HEK293 (cell line): Measurements from ENCODE around the gene ALG6.

ENCODE experiments used
- CTCF ChIA-PET: fragments of 350-600 bp; formaldehyde crosslinking; extraction: SDS; loops from one replicate; lab custom pipeline; 2021; ENCODE audit warnings: antibody characterized with exemption; lab: Yijun Ruan, JAX
- POLR2A ChIA-PET: fragments of 300-600 bp; formaldehyde crosslinking; extraction: SDS; loops from one replicate; lab custom pipeline; 2020; ENCODE audit warnings: antibody characterized with exemption, inconsistent platforms; lab: Yijun Ruan, JAX
- H3K27ac ChIP-seq: fragments of 200-500 bp; sonication (Bioruptor generic); 2 replicates; pipeline ENCODE4 v1.5.1; 2014; ENCODE audit warnings: low read depth, low read length, control low read depth, inconsistent platforms; ENCODE audit errors: extremely low read depth
- H3K36me3 ChIP-seq, 2 experiments: fragments of 200-500 bp in 1 of 2; sonication (Bioruptor generic) in 1 of 2; 1 replicate in 1 of 2; 2 replicates in 1 of 2; pipeline ENCODE4 v1.5.1; 2014 to 2017; ENCODE audit warnings: inconsistent platforms in 2 of 2, low read length in 2 of 2; ENCODE audit not compliant: control insufficient read depth in 2 of 2, insufficient read depth in 1 of 2
- H3K4me1 ChIP-seq: fragments of 200-500 bp; sonication (Bioruptor generic); 2 replicates; pipeline ENCODE4 v1.5.1; 2014; ENCODE audit warnings: mild to moderate bottlenecking, low read length, inconsistent platforms; ENCODE audit not compliant: control insufficient read depth, insufficient read depth
- H3K4me3 ChIP-seq: 2 replicates; pipeline ENCODE4 v1.5.1; 2011; ENCODE audit warnings: low read depth, mild to moderate bottlenecking, control low read depth, low read length, moderate library complexity
- H3K9me3 ChIP-seq: fragments of 200-500 bp; sonication (Bioruptor generic); 2 replicates; pipeline ENCODE4 v1.5.1; 2014; ENCODE audit warnings: low read depth, low read length, inconsistent platforms; ENCODE audit not compliant: control insufficient read depth, insufficient read depth
- GLI4 ChIP-seq: fragments of 450-650 bp; formaldehyde crosslinking; IDR thresholded peaks from 2 replicates; pipeline ENCODE4 v1.5.1; 2016; ENCODE audit warnings: missing biosample characterization, missing genetic modification characterization
- HOXC10 ChIP-seq: sonication (generic); formaldehyde crosslinking; IDR thresholded peaks from 2 replicates; pipeline ENCODE4 v1.8.1; 2023; ENCODE audit warnings: mild to moderate bottlenecking, missing genetic modification reagents
- KLF7 ChIP-seq: fragments of 450-650 bp; formaldehyde crosslinking; IDR thresholded peaks from 2 replicates; pipeline ENCODE4 v1.5.1; 2016; ENCODE audit warnings: missing biosample characterization, missing genetic modification characterization, borderline replicate concordance
- WT1 ChIP-seq: fragments of 450-650 bp; formaldehyde crosslinking; IDR thresholded peaks from 2 replicates; pipeline ENCODE4 v1.5.1; 2016; ENCODE audit warnings: missing biosample characterization, missing genetic modification characterization
- YY1 ChIP-seq: fragments of 450-650 bp; formaldehyde crosslinking; IDR thresholded peaks from 2 replicates; pipeline ENCODE4 v1.5.1; 2018; ENCODE audit warnings: missing biosample characterization, missing genetic modification characterization
- ZBTB17 ChIP-seq: fragments of 450-650 bp; formaldehyde crosslinking; IDR thresholded peaks from 2 replicates; pipeline ENCODE4 v1.5.1; 2016; ENCODE audit warnings: missing biosample characterization, missing genetic modification characterization
- ZBTB20 ChIP-seq: fragments of 450-650 bp; formaldehyde crosslinking; IDR thresholded peaks from 2 replicates; pipeline ENCODE4 v1.5.1; 2016; ENCODE audit warnings: missing biosample characterization, missing genetic modification characterization
- ZNF132 ChIP-seq: fragments of 450-650 bp; formaldehyde crosslinking; IDR thresholded peaks from 2 replicates; pipeline ENCODE4 v1.5.1; 2017; ENCODE audit warnings: missing biosample characterization, missing genetic modification characterization, borderline replicate concordance
- ZNF138 ChIP-seq: fragments of 450-650 bp; formaldehyde crosslinking; IDR thresholded peaks from 2 replicates; pipeline ENCODE4 v1.5.1; 2016; ENCODE audit warnings: missing biosample characterization, missing genetic modification characterization, borderline replicate concordance
- ZNF155 ChIP-seq: fragments of 450-650 bp; formaldehyde crosslinking; IDR thresholded peaks from 2 replicates; pipeline ENCODE4 v1.5.1; 2016; ENCODE audit warnings: missing biosample characterization, missing genetic modification characterization
- ZNF544 ChIP-seq: fragments of 450-650 bp; formaldehyde crosslinking; IDR thresholded peaks from 2 replicates; pipeline ENCODE4 v1.5.0; 2017; ENCODE audit warnings: missing biosample characterization, missing genetic modification characterization
- ZNF549 ChIP-seq: fragments of 450-650 bp; IDR thresholded peaks from 2 replicates; pipeline ENCODE4 v1.5.1; 2018; ENCODE audit warnings: missing biosample characterization, missing genetic modification characterization, mild to moderate bottlenecking, inconsistent platforms, moderate library complexity
- ZNF596 ChIP-seq: fragments of 450-650 bp; IDR thresholded peaks from 2 replicates; pipeline ENCODE4 v1.5.0; 2018; ENCODE audit warnings: missing biosample characterization, mild to moderate bottlenecking, missing genetic modification characterization, moderate library complexity
- ZNF707 ChIP-seq: fragments of 450-650 bp; formaldehyde crosslinking; IDR thresholded peaks from 2 replicates; pipeline ENCODE4 v1.5.1; 2016; ENCODE audit warnings: missing biosample characterization, missing genetic modification characterization
- ZNF76 ChIP-seq: fragments of 450-650 bp; formaldehyde crosslinking; IDR thresholded peaks from 2 replicates; pipeline ENCODE4; 2016; ENCODE audit warnings: low read depth, missing biosample characterization, missing genetic modification characterization, borderline replicate concordance
- ZNF791 ChIP-seq: fragments of 450-650 bp; formaldehyde crosslinking; IDR thresholded peaks from 2 replicates; pipeline ENCODE4 v1.5.1; 2016; ENCODE audit warnings: missing biosample characterization, missing genetic modification characterization
- ZSCAN16 ChIP-seq: fragments of 450-650 bp; formaldehyde crosslinking; IDR thresholded peaks from 2 replicates; pipeline ENCODE4 v1.5.1; 2016; ENCODE audit warnings: missing biosample characterization, missing genetic modification characterization
- TF ChIP-seq, protein P1 (sequence below): fragments of 450-650 bp; formaldehyde crosslinking; IDR thresholded peaks from 2 replicates; pipeline ENCODE4 v1.5.1; 2017; ENCODE audit warnings: missing biosample characterization, missing genetic modification characterization
- TF ChIP-seq, protein P2 (sequence below): fragments of 450-650 bp; formaldehyde crosslinking; IDR thresholded peaks from 2 replicates; pipeline ENCODE4 v1.5.1; 2016; ENCODE audit warnings: missing biosample characterization, missing genetic modification characterization
- TF ChIP-seq, protein P3 (sequence below): fragments of 450-650 bp; IDR thresholded peaks from 2 replicates; pipeline ENCODE4 v1.5.1; 2018; ENCODE audit warnings: missing biosample characterization, missing genetic modification characterization

ALG6 gene

DNA sequence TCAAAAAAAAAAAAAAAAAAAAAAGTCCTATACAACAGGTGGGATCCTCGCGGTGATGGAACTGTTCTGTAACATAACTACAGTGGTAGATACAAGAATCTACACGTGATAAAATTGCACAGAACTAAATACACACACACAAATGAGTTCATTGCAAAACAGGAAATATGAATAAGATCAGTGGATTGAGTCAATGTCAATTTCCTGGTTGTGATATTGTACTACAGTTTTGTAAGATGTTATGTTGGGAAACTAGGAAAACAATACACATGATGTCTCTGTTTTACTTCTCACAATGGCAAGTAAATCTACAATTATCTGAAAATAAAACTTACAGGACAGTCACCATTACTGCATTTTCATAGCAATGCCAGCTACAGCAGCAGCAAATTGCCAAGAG lies 95.8 kb downstream of the ALG6 start:
- TF ChIP-seq ZNF544 (no peak), ZSCAN16 (tag by site-specific recombination) (no peak), ZNF155 (tag by site-specific recombination) (no peak), WT1 (tag by site-specific recombination) (no peak), ZNF791 (no peak), ZNF138 (no peak), ZBTB20 (tag by site-specific recombination) (no peak), ZNF707 (tag by site-specific recombination) (no peak), ZNF596 (tag by site-specific recombination) (no peak), ZNF132 (tag by site-specific recombination) (no peak), ZBTB17 (tag by site-specific recombination) (no peak), HOXC10 (CRISPR knock-in tag) (no peak)
- TF ChIP-seq, protein P1, sequence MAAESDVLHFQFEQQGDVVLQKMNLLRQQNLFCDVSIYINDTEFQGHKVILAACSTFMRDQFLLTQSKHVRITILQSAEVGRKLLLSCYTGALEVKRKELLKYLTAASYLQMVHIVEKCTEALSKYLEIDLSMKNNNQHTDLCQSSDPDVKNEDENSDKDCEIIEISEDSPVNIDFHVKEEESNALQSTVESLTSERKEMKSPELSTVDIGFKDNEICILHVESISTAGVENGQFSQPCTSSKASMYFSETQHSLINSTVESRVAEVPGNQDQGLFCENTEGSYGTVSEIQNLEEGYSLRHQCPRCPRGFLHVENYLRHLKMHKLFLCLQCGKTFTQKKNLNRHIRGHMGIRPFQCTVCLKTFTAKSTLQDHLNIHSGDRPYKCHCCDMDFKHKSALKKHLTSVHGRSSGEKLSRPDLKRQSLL = no peak
- Histone ChIP-seq H3K36me3 (peaks cover 3% of the 10 kb centered on the region in 2 experiments; a peak in 2 of 3 replicates), H3K27ac (no peak overlapping the region), H3K9me3 (peaks cover 3% of the 10 kb centered on the region), H3K4me3 (no peak overlapping the region), H3K4me1 (no peaks in the 10 kb centered on the region)
- CTCF ChIA-PET = no interaction called here
- POLR2A ChIA-PET = no interaction called here

DNA sequence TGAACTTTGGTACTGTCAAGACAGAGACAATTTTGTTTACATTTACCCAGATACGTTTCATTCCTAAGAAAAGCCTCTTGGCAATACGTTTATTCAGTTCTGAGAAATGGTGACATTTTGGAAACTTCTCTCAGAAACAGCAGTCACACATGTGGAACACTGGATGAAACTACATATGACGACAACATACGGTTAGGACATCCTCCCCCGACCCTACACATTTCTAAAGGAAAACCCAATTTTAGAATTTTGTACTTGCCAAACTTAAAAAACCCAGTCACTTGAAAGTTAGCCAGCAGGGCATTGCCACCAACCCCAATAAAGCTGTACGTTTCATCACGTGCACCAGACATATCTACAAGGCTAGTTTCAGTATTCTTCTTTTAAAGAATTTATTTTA lies 98.8 kb downstream of the ALG6 start:
- Histone ChIP-seq H3K4me1 (no peaks in the 10 kb centered on the region), H3K36me3 (peaks cover 3 to 6% of the 10 kb centered on the region in 2 experiments; a peak in 2 of 3 replicates), H3K4me3 (no peak overlapping the region), H3K9me3 (peaks cover 3% of the 10 kb centered on the region), H3K27ac (no peak overlapping the region)
- ChIA-PET CTCF (interaction anchor here (0.7 to 2.0 kb wide), 3 partner anchors 65 to 779 kb away, joined by 4 to 11 read pairs (median 4); no protein-coding TSS in a partner anchor), POLR2A (no interaction called here)
- TF ChIP-seq YY1 (tag by site-specific recombination) = no peak
- no peak for TF ChIP-seq GLI4 (tag by site-specific recombination)
- no peak for TF ChIP-seq ZNF549 (tag by site-specific recombination)
- TF ChIP-seq, protein P2, sequence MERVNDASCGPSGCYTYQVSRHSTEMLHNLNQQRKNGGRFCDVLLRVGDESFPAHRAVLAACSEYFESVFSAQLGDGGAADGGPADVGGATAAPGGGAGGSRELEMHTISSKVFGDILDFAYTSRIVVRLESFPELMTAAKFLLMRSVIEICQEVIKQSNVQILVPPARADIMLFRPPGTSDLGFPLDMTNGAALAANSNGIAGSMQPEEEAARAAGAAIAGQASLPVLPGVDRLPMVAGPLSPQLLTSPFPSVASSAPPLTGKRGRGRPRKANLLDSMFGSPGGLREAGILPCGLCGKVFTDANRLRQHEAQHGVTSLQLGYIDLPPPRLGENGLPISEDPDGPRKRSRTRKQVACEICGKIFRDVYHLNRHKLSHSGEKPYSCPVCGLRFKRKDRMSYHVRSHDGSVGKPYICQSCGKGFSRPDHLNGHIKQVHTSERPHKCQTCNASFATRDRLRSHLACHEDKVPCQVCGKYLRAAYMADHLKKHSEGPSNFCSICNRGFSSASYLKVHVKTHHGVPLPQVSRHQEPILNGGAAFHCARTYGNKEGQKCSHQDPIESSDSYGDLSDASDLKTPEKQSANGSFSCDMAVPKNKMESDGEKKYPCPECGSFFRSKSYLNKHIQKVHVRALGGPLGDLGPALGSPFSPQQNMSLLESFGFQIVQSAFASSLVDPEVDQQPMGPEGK (tag by site-specific recombination) = no peak
- TF ChIP-seq, protein P3, sequence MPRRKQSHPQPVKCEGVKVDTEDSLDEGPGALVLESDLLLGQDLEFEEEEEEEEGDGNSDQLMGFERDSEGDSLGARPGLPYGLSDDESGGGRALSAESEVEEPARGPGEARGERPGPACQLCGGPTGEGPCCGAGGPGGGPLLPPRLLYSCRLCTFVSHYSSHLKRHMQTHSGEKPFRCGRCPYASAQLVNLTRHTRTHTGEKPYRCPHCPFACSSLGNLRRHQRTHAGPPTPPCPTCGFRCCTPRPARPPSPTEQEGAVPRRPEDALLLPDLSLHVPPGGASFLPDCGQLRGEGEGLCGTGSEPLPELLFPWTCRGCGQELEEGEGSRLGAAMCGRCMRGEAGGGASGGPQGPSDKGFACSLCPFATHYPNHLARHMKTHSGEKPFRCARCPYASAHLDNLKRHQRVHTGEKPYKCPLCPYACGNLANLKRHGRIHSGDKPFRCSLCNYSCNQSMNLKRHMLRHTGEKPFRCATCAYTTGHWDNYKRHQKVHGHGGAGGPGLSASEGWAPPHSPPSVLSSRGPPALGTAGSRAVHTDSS (tag by site-specific recombination) = no peak
- no peak for TF ChIP-seq KLF7 (tag by site-specific recombination)

DNA sequence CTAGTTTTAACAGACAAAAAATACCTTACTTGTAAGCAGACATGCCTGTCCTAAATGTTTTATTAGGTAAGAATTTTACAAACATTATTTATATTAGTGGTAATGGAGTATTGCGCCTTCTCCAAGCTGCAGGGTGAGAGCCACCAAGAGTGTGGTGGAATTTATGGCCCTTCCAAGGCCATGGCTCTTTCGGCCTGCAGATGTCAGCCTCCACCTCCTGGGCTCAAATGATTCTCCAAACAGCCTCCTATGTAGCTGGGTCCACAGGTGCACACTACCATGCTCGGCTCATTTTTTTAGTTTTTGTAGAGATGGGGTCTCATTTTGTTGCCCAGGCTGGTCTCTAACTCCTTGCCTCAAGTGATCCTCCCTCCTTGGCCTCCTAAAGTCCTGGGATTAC lies 99.3 kb downstream of the ALG6 start:
- H3K36me3 ChIP-seq = peaks cover 0 to 2% of the 10 kb centered on the region in 2 experiments; a peak in 2 of 3 replicates
- POLR2A ChIA-PET = no interaction called here
- TF ChIP-seq ZNF76 = no peak

More for the DNA sequence above, 99.3 kb downstream of the ALG6 start:
- Histone ChIP-seq H3K4me1 (no peaks in the 10 kb centered on the region), H3K9me3 (no peaks in the 10 kb centered on the region; the same call in 1 of the 2 replicates), H3K4me3 (no peak overlapping the region), H3K27ac (no peak overlapping the region)
- CTCF ChIA-PET = interaction anchor here (0.7 to 2.0 kb wide), 4 partner anchors 64 to 778 kb away, joined by 4 to 11 read pairs (median 4); no protein-coding TSS in a partner anchor
